Right atrium auricular region (tissue), 2 donors: ENCODE data around the gene GPRC5A. TPM values are rescaled to one million over a fixed set of nuclear protein-coding genes. Genes with fewer than 3 reads are reported as not detected.

ENCODE experiments used
- DNase-seq: peaks from one replicate; pipeline ENCODE4 v3.0.0-alpha.2; 2019; ENCODE audit warnings: low spot score
- H3K27ac ChIP-seq, 2 donors: fragments of 200-600 bp; sonication (generic); 1 replicate in 1 of 2; 2 replicates in 1 of 2; pipeline ENCODE4 v1.5.1; 2016 to 2019
- H3K27me3 ChIP-seq, 2 donors: fragments of 200-600 bp; sonication (generic); one replicate each; pipeline versions ENCODE4 v1.5.1 to v1.6.0; 2017 to 2019
- H3K36me3 ChIP-seq: fragments of 200-600 bp; sonication (generic); one replicate; pipeline ENCODE4 v1.5.1; 2016
- H3K4me1 ChIP-seq, 2 donors: fragments of 200-600 bp; sonication (generic); one replicate each; pipeline versions ENCODE4 v1.5.1 to v1.6.0; 2017 to 2019
- H3K4me3 ChIP-seq, 2 donors: fragments of 200-600 bp; sonication (generic); 1 replicate in 1 of 2; 2 replicates in 1 of 2; pipeline ENCODE4 v1.5.1; 2017 to 2019; ENCODE audit warnings: mild to moderate bottlenecking in 1 of 2, moderate library complexity in 1 of 2
- H3K9me3 ChIP-seq, 2 donors: fragments of 200-600 bp; sonication (generic); one replicate each; pipeline ENCODE4 v1.5.1; 2019
- total RNA-seq, 2 donors: library from RNA; depleted of rRNA; stranded (reverse); fragments of >200 nt; gene quantifications; one replicate each; pipeline ENCODE4 v1.1.0, GENCODE V29; 2016
- TF ChIP-seq, protein P1 (sequence below), 2 donors: fragments of 200-600 bp; sonication (generic); IDR thresholded peaks; one replicate each; pipeline ENCODE4 v1.5.1; 2019; ENCODE audit warnings: antibody characterized with exemption in 2 of 2

The GPRC5A gene
- total RNA-seq, 2 donors from 2014 or later = 10.1 to 14.3 TPM

DNA sequence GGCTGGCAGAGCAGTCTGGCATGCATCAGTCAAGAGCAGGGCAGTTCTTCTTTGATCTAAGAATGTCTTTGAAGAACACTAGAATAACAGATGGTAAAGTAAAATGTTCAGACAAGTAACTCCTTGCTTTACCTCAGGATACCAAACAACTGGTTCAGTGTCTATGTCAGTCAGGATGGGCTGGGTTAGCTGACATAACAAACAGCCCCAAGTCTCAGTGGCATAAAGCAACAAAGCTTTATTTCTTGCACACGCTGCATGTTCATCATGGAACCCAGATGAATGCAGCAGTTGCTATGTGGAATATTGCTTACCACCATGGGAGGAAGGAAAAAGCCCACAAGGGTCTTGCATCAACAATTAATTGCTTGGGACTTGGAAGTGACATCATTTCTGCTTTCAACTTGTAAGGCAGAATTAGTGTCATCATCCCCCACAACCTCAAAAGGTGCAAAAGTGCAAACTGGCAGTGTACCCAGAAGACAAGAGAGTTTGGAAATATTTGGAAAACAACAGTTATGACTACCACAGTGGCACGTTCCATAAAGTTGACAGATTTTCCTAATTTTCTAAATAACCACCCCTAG is 39.4 kb downstream of the GPRC5A start:
- no peaks in the 10 kb centered on the region for H3K9me3 ChIP-seq
- H3K27me3 ChIP-seq = no peaks in the 10 kb centered on the region
- H3K4me1 ChIP-seq = no peaks in the 10 kb centered on the region
- TF ChIP-seq, protein P1, sequence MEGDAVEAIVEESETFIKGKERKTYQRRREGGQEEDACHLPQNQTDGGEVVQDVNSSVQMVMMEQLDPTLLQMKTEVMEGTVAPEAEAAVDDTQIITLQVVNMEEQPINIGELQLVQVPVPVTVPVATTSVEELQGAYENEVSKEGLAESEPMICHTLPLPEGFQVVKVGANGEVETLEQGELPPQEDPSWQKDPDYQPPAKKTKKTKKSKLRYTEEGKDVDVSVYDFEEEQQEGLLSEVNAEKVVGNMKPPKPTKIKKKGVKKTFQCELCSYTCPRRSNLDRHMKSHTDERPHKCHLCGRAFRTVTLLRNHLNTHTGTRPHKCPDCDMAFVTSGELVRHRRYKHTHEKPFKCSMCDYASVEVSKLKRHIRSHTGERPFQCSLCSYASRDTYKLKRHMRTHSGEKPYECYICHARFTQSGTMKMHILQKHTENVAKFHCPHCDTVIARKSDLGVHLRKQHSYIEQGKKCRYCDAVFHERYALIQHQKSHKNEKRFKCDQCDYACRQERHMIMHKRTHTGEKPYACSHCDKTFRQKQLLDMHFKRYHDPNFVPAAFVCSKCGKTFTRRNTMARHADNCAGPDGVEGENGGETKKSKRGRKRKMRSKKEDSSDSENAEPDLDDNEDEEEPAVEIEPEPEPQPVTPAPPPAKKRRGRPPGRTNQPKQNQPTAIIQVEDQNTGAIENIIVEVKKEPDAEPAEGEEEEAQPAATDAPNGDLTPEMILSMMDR (IDR thresholded peaks at IDR 0.05) = no peak
- H3K4me3 ChIP-seq = no peak overlapping the region
- H3K36me3 ChIP-seq = no peaks in the 10 kb centered on the region
- no peak overlapping the region for H3K27ac ChIP-seq
- DNase-seq = peak; percentile 11

DNA sequence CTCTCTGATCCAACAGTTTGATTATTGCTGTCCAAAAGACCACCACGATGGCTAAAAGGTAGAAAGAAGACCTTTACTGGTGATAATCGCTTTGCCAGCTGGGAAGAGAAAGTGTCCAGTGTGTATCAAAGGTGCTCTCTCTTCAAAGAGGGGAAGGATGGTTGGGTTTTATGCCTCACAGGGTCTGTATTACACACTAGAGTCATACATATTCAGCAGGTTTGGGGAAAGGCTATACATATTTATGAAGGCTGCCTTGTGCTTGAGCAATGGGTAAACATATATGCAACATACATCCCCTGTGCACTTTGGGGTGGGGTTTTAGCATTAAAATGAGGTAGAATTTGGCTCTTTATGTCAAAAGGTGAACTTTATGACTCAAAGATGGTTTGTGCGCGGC is 42.4 kb downstream of the GPRC5A start:
- peak; percentile 1 for DNase-seq
- no peak overlapping the region for H3K27ac ChIP-seq
- TF ChIP-seq, protein P1 (IDR thresholded peaks at IDR 0.05) = no peak
- H3K4me1 ChIP-seq = no peaks in the 10 kb centered on the region
- no peaks in the 10 kb centered on the region for H3K9me3 ChIP-seq
- no peak overlapping the region for H3K4me3 ChIP-seq
- H3K27me3 ChIP-seq = no peaks in the 10 kb centered on the region
- H3K36me3 ChIP-seq = no peaks in the 10 kb centered on the region

DNA sequence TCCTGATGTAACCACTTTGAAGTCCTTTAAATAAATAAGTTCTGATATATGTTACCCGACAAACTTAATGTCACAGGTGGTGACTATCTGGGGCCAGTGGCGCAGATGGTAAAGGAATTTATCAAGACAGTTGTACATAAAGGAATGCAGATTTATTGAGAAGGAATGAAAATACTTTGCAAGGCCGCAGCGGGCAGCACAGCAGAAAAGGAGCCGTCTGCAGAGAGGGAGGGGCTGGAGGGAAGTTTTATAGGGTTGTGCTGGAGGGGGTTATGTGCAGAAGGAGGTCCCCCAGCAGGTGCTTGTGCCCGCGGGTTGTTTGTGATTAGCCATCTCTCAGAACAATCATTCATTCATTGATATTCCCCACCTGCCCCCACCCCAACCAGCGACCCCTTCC is 43.2 kb downstream of the GPRC5A start:
- no peak overlapping the region for H3K27ac ChIP-seq

DNA sequence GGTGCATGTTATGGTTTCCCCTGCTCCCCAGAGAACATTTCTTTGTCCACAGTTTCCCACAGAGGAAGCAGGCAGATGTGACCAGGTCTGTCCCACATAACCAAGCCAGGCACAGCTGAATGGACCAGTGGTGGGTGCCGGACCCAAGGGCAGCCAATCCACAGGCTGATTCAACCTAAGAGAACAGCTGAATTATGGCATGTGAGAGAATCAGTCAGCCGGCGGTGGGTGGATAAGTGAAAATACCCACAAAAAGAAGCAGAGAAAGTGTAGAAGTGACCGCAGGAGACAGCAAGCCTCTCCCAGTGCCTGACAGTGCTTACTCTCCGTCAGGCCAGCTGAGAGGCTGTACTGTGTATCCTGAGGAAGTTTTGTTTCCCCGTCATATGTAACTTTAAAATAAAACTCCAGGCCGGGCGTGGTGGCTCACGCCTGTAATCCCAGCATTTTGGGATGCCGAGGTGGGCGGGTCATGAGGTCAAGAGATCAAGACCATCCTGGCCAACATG is 45.7 kb downstream of the GPRC5A start:
- no peak overlapping the region for H3K27ac ChIP-seq
- no peaks in the 10 kb centered on the region for H3K9me3 ChIP-seq
- H3K4me1 ChIP-seq = no peaks in the 10 kb centered on the region
- H3K4me3 ChIP-seq = no peak overlapping the region
- no peaks in the 10 kb centered on the region for H3K36me3 ChIP-seq
- TF ChIP-seq, protein P1 (IDR thresholded peaks at IDR 0.05) = no peak
- H3K27me3 ChIP-seq = no peaks in the 10 kb centered on the region
- DNase-seq = peak; percentile 32

More for the DNA sequence above, 43.2 kb downstream of the GPRC5A start:
- no peaks in the 10 kb centered on the region for H3K9me3 ChIP-seq
- no peaks in the 10 kb centered on the region for H3K36me3 ChIP-seq
- H3K27me3 ChIP-seq = no peaks in the 10 kb centered on the region
- no peaks in the 10 kb centered on the region for H3K4me1 ChIP-seq
- DNase-seq = peak; percentile 47
- TF ChIP-seq, protein P1 (IDR thresholded peaks at IDR 0.05) = no peak
- no peak overlapping the region for H3K4me3 ChIP-seq

DNA sequence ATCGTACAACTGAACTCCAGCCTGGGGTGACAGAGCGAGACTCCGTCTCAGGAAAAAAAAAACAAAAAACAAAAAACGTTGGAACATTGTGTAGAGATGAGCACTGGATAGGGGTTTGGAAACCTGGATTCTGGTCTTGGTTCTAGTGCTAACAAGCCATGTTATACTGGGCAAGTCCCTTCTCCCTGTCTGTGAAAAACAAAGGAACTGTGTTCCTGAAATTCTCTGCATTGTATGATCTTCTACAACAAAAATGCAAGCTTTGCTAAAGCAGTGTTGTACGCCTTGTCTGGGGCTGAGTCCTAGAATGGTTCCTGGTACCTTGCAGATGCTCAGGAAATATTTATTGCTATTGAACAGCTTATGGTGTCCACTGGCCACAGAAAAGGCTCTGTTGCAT is 47.2 kb downstream of the GPRC5A start:
- Histone ChIP-seq H3K27ac (no peak overlapping the region), H3K36me3 (no peaks in the 10 kb centered on the region), H3K9me3 (no peaks in the 10 kb centered on the region), H3K27me3 (no peaks in the 10 kb centered on the region), H3K4me1 (no peaks in the 10 kb centered on the region), H3K4me3 (no peak overlapping the region)
- TF ChIP-seq, protein P1 (IDR thresholded peaks at IDR 0.05) = no peak
- no peak for DNase-seq

GRCh38 chr12:12939888-12940287 is 48.5 kb downstream of the GPRC5A start:
- no peaks in the 10 kb centered on the region for H3K36me3 ChIP-seq
- no peaks in the 10 kb centered on the region for H3K9me3 ChIP-seq
- no peak for DNase-seq
- peaks cover 0 to 3% of the 10 kb centered on the region in 2 donors for H3K4me1 ChIP-seq
- no peak overlapping the region for H3K27ac ChIP-seq
- TF ChIP-seq, protein P1 (IDR thresholded peaks at IDR 0.05) = no peak
- H3K27me3 ChIP-seq = no peaks in the 10 kb centered on the region
- no peak overlapping the region for H3K4me3 ChIP-seq
